H4 (cell line): ENCODE results near the gene TSR3. TPM values are rescaled to one million over a fixed set of nuclear protein-coding genes. Genes with fewer than 3 reads are reported as not detected.

Experiments
- DNase-seq: peaks from one replicate; pipeline ENCODE4 v3.0.0-alpha.2; 2015; ENCODE audit warnings: low spot score
- total RNA-seq: library from RNA; depleted of rRNA; stranded (reverse); fragments of >200 nt; shearing (Covaris generic); gene quantifications from 2 replicates; pipeline ENCODE4 v1.2.3, GENCODE V29; 2014

TSR3 gene
- total RNA-seq, 1 experiment from 2014 or later, result 41.5 TPM

DNA sequence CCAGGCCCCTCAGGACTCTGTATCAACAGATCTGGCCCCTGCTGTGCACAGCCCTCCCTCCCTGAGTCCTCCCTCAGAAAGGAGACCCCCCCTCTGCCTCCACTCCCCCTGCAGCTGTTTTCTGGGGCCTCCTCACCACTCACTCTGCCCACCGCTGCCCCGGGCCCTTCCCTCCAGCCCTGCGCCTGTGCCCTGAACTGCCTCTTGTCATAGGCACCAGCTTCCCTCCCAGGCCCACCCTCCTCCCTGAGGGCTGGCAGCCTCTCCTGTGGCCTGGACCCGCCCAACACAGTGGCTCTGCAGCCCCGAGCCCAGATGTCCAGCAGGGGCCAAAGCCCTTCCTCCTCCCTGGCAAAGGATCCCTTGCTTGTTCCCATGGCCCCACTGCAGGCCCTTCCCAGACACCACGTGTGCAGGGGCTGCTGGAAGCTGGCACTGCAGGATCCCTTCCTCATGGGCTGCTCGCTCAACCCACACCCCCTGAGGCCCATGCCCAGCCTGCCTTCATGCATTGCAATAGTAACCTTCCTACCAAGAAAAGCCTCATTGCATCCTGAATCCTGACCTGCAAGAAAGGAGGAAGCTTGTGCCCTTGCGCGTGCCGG, 25.8 kb upstream of the TSR3 start:
- DNase-seq, result no peak

DNA sequence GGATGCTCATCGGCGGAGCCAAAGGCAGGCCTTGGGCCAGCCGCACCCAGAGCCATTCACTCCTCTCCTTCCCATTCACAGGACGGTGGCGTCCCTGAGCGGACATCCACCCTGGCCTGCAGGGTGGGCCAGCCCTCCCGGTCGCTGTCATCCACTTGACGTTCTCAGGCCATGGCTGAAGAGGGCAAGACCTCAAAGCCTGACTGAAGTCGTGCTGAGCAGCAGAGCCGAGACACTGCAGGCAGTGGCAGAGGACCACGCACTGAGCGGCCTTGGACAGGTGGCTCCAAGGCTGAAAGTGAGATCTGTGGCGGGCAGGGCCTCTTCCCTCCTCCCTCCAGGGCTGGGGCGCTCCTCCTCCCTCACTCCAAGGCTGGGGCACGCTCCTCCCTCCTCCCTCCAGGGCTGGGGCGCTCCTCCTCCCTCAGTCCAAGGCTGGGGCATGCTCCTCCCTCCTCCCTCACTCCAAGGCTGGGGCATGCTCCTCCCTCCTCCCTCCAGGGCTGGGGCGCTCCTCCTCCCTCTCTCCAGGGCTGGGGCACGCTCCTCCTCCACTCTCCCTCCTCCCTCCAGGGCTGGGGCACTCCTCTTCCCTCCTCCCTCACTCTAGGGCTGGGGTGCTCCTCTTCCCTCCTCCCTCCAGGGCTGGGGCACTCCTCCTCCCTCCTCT, 24.2 kb upstream of the TSR3 start:
- DNase-seq, result no peak

DNA sequence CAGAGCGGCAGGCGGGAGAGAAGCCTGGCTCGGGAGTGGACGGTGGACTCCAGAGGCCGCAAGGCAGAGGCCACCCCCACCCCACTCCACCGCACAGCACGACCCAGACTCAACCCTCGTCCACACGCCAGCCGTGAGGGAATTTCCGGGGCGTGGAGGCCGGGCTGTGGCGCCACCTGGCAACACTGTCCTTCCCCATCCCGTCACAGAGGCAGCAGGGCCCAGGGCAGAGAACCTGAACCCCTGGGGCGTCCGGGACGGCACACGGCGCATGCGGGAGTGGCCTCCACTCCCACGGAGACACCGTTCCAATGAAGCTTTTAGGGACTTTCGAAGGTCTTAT, 23.6 kb upstream of the TSR3 start:
- DNase-seq, result no peak

DNA sequence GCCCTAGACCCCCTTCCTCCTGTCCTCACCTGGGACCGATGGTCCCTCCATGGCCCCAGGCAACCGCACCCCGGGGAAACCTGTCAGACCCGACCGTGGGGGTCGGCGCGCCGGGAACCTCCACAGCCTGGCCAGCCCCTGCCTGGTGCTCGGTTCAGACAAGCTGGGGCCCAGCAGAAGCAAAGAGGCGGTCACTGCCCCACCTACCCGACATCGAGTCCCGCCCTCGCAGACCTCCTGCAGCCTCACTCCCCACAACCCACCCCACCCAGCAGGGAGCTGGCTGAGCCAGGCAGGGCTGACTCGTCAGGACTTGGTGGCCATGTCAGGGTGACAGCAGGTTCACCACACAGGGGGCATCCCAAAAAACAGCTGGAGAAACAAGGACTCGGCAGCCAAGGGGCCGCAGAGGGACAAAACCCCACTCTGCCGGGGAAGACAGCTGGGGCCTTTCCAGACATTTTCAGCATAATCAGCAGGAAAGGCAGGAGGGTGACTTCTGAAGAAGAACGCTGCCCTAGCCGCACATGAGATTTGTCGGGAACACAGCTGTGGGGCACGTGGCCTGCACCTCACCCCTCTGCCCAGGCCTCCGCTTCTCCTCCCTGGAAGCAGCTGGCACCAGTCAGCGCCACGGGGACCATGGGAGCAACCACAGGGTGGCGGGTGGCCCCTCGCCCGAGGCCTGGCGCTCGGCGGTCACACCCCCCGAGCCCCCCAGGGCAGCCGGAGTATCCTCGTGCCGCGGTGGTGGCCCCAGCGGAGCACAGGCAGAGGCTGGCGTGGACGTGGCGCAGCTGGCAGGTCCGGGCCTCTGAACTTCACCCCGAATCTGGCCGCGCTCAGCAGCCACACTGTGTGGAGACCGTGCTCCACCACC, 23.0 kb upstream of the TSR3 start:
- DNase-seq, result no peak

DNA sequence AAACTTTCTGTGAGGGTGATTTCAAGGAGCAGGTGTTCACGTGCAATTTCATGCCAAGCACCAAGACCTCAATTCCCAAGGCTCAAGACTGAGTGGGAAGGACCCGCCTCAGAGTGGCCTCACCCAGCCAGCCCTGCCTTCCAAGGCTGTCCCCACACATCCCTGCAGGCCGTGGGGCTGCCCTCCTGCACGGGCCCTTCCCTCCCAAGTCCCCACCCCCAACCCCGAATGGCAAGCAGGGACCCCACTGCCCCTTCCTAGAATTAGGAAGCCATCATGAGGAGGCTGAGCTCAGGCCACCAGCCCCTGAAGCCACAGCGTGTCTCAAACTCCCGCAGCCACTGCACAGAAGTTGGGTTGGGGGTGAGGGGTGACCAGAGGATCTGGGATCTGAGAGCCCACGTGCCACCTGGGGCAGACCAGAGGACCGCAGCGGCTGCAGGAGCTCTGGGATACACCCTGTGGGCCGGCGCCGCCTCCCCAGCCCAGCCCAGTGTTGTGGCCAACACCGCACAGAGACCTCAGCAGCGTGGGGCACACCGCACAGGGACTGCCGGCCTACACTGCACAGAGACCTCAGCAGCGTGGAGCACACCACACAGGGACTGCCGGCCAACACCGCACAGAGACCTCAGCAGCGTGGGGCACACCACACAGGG, 20.7 kb upstream of the TSR3 start:
- DNase-seq, result no peak

DNA sequence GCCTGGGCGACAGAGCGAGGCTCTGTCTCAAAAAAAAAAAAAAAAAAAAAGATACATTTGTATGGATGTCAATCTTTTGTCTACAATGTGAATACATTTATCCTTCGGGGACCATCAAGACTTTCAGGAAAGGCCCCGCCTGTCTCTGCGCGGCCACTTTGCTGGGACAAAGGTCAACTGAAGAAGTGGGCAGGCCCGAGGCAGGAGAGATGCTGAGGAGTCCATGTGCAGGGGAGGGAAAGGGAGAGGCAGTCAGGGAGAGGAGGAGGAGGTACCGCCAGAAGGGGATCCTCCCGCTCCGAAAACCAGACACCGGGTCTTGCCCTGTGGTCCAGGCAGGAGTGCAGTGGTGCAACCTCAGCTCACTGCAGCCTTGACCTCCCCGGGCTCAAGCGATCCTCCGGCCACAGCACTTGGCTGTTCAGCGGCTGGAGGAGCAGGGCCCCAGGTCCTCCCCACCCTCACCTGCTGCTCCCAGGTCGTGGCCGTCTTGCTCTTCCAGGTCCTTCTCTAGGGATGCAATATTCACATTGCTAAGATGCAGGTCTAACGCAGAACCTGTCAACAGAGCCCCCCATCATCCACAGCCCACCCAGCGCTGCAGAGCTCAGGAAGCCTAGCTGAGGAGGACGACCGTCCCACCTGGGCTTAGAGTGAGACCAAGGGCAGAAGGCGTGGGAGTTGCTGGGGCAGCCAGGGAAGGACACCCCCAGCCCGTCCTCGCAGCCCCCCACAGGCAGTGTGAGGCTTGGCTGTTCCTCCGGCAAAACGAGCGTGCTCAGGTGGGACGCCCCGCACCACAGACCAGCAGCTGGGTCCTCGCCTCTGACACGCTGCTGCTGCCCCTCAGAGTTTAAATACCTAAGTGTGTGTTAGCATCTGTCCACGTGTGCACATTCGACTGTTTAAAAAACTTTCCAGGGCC, 19.6 kb upstream of the TSR3 start:
- no peak for DNase-seq

DNA sequence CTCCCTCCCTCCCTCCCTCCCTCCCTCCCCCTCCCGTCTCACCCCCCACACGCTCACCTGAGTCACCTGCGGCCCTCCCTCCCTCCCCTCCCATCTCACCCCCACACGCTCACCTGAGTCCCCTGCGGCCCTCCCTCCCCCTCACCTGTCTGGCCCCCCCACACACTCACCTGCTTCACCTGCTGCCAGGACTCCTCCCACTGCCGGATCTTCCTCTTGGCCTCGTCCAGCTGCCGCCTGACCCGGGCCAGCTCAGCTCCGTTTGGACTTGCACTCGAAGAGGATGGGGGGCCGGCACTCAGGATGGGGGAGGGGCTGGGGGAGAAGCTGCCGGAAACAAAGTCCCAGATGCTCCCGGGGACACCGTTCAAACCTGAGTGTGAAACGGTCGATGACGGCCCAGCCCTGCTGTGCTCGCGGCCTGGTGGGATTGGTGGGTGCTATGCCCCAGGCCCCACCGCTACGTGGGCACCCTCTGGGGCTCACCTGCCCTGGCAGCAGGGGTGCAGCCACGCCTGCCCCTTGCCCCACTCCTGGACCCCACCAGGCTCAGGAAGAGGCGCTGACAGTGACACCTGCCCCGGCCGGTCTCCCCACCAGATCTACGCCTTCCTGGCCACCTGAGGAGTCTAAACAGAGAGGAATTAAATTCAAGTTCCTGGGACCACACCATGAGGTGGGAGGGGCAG, 16.0 kb upstream of the TSR3 start:
- no peak for DNase-seq

DNA sequence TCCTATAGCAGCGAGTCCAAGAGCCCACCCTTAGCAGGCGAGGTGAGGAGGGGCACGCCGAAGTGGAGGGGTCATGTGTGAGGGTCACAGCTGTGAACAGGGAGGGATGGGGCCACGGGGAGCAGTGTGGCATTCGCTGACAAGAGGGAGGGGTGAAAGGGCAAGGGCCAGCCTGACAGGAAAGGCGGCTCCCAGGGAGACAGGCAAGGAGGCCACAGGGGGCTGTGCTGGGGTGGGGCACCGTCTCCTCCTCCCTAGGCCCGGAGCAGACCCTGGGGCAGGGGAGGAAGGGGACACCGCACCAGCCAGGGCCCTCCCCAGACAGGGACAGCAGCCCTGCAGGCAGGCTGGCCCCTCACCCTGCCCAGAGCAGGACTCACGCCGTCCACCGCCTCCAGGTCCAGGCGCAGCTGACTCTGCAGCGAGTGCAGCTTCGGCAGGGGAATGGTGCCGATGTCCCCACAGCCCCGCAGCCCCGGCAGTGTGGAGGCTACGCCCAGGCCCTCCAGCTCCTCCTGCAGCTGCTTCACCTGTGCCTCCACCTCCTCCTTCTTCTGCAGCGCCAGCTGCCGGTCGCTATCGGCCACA, 15.1 kb upstream of the TSR3 start:
- DNase-seq, result no peak

DNA sequence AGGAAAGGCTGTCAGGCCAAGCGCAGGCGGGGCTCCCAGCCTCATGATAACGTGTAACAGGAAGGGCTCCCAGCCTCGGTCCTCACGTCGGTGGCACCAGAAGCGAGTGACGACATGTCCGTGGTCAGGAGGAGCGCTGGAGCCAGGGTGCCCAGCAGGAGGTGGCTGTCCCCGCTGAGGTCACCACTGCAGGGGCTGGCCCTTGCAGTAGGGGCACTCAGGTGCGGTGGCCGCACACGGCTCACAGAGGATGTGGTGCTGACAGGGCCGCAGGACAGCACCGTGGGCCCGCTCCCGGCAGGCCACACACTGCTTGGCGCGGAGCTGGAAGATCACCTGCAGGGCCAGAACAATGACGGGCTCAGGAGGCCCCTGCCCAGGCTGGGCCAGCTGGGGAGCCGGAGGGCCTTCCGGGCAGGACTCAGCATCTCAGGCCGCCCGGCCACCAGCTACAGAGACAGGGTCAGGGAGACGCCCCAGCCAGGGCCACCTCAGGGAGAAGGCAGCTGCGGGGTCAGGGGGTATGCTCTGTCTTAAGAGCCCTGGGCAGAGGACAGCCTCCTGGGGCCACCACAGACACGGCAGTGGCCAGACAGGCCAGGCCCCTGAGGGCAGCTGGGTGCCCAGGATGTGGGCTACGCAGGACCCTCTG, 14.5 kb upstream of the TSR3 start:
- DNase-seq, result no peak

DNA sequence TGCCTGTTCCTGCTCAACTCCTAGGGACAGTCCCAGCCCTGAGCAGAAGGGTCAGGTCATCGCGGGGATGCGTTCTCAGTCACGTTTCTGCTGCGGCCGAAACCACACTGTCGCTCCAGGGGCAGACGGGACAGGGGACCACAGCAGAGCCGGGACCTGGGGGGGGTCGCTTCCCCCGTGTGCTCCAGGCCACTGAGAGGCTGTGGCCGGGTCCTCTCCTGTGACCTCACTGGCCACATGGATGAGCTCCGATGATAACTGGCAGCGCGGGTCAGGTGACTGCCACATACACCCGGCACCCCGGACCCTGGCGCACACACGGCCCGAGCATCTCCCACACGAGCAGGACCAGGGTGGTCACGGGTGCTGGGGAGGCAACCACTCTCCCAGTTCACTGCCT, 12.8 kb upstream of the TSR3 start:
- no peak for DNase-seq

DNA sequence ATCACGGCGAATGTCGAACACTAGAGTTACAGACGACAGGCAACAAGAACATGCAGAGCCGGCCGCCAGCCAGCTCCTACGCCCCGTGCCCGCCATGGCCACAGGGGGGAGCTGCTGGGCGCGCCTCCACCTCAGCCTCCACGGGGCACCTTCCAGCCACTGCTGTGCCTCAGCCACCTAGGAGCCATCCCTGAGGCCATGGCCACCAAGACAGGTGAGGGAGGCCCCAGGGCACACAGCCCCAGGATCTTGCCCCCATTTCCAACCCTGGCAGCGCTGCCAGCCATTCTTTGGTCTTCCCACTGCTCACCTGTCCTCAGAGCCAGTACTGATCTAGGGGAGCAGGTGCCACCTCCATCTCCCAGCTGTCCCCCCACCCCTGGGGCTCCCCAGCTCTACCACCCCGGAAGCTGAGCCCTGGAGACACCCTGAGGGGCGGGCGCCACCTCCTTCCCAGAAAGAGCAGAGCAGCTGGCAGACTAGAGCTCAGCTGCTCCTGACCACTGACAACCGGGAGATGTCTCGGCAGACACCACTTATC, 11.9 kb upstream of the TSR3 start:
- DNase-seq, result no peak

DNA sequence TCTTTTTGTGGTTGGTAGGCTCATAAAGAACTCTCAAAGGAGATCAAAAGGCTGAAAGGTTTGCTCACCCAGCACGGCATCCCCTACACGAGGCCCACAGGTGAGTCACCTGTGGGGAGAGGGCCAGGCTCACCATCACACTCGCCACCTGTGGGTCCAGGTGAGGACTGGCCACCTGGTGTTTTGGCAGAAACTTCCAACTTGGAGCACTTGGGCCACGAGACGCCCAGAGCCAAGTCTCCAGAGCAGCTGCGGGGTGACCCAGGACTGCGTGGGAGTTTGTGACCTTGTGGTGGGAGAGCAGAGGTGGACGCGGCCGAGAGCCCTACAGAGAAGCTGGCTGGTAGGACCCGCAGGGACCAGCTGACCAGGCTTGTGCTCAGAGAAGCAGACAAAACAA, 11.1 kb upstream of the TSR3 start:
- no peak for DNase-seq

DNA sequence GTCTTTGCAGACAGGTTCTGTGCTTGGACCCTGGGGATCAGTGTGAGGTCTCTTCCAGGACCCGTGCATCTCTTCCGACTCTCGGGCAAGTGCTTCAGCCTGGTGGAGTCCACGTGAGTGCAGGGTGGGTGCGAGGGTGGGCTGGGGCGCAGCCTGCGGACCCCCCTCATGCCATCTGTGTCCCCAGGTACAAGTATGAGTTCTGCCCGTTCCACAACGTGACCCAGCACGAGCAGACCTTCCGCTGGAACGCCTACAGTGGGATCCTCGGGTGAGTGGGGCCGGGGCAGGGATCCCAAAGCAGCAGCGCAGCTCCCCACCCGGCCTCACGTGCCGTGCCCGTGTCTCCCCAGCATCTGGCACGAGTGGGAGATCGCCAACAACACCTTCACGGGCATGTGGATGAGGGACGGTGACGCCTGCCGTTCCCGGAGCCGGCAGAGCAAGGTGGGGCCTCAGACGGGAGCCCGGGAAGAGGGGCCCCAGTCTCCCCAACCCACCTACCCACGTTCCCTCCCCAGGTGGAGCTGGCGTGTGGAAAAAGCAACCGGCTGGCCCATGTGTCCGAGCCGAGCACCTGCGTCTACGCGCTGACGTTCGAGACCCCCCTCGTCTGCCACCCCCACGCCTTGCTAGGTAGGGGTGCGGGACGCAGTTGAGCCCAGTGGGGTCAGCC, 10.1 kb upstream of the TSR3 start:
- DNase-seq, result no peak

DNA sequence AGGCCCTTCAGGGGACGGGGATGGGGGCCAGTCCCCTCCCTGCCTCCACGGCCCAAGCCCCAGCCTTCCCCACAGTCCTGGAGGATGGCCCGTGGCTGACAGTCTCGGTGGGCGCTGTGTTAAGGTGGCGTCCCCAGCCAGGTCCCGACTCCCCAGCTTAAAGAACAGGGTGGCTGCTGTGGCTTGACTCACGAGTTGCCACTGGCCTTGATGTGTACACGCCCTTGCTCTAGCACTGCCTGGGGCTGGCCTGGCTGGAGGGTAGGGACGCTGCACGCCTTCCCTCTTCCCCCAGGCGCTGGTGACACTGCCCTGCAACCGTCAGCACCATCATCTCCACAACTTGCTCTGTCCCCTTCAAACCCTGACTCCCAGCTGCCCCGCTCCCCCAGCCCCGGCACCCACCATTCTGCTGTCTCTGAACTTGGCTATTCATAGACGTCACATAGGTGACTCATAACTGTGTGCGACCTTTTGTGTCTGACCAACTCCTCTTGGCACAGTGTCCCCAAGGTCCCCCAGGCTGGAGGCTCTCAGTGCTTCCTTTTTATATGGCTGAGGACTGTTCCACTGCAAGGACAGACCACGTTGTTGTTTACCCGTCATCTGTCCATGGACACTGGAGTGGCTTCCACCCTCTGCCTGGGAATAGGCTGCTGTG, 6.4 kb upstream of the TSR3 start:
- no peak for DNase-seq

DNA sequence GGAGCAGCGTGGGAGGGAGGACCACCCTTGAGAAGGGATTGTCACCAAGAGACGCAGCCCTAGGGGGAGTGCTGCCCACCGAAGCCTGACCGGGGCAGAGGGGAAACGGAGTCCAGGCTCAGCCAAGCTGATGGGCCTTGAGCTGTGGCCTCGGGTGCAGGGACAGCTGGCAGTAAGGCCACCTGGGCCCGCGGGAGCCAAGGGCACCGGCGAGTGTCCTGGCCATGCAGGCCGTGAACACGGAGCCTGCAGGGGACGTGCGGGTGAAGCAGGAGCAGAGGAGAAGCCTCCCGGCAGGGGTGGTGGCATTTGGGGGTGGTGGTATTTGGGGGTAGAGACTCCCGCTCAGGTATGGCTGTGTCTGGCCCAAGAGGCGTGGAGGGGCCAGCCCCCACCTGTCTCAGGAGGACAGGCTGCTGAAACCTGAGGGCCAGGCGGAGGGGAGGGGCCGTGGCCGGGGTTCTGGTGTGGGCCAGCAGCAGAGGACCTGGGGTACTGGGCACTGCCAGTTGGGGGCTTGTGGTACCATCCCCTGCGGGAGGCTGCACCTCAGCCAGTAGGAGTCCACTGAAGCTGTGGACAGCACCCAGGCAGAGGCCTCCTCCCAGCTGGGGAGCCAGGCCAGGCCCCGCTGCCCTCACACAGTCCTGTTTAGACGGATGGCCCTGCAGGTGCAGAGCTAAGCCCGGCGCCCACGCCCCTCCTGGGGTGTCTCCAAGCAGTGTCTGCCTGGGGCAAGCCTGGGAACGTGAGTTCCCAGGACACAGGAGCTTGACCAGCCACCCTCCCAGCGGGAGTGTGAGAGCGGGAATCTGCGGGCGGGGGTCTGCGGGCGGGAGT, 4.6 kb upstream of the TSR3 start:
- no peak for DNase-seq

DNA sequence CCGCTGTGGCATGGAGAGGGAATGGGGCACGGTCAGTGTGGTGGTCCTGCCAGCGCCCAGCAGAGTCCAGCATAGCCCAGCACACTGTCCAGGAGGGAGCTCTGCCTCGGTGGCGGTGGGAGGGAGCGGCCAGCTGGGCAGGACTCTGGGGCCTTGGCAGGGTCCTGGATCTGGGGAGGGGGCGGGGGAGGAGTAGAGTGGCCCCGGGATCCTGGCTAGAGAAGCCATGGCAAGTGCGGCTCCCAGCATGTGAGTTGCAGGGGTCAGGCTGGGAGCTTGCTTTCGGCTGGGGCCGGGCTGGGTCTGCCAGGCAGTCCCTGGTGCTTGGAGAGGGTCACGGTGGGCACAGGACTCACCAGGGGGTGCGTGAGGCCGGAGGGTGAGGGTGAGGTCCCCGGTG, 3.9 kb upstream of the TSR3 start:
- no peak for DNase-seq

DNA sequence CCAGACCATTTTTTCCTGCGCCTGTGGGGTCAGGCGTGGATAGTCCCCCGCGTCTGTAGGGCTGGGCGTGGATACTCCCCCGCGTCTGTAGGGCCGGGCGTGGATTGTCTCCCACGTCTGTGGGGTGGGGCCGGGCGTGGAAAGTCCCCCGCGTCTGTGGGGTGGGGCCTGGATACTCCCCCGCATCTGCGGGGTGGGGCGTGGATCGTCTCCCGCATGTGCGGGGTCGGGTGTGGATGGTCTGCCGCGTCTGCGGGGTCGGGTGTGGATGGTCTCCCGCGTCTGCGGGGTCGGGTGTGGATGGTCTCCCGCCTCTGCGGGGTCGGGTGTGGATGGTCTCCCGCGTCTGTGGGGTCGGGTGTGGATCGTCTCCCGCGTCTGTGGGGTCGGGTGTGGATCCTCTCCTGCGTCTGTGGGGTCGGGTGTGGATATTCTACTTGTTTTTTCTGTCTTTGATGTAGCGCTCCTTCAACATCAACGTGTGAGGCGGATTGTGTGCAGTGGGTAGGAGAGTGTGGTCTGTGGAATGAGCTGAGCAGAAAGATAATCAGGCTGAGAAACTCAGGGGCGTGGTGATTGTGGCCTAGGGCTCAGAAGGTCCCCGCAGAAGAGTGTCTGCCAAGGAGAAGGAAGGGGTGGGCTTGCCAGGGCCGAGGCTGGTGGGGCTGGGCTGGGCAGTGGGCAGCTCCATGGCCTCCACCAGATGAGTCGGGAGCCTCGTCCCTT, 3.3 kb upstream of the TSR3 start:
- DNase-seq, result no peak
